Uterus (tissue), 4 donors: ENCODE measurements around the gene NPPC. TPM values are rescaled to one million over a fixed set of nuclear protein-coding genes. Genes with fewer than 3 reads are reported as not detected.

Experiments used
- DNase-seq, 2 donors: peaks; one replicate each; pipeline ENCODE4 v3.0.0-alpha.2; 2019 to 2020
- H3K27ac ChIP-seq, 2 donors: fragments of 200-600 bp; sonication (generic); 1 replicate in 1 of 2; 2 replicates in 1 of 2; pipeline ENCODE4 v1.5.1; 2016 to 2018
- H3K27me3 ChIP-seq, 2 donors: fragments of 200-600 bp; sonication (generic); one replicate each; pipeline ENCODE4 v1.5.1; 2018 to 2019; ENCODE audit warnings: control low read depth in 1 of 2
- H3K36me3 ChIP-seq, 2 donors: fragments of 200-600 bp; sonication (generic); one replicate each; pipeline ENCODE4 v1.5.1; 2019; ENCODE audit warnings: control low read depth in 1 of 2
- H3K4me1 ChIP-seq, 2 donors: fragments of 200-600 bp; sonication (generic); one replicate each; pipeline ENCODE4 v1.5.1; 2018 to 2019; ENCODE audit warnings: control low read depth in 1 of 2
- H3K4me3 ChIP-seq, 2 donors: fragments of 200-600 bp; sonication (generic); 1 replicate in 1 of 2; 2 replicates in 1 of 2; pipeline ENCODE4 v1.5.1; 2018 to 2019; ENCODE audit warnings: mild to moderate bottlenecking in 1 of 2
- H3K9me3 ChIP-seq, 2 donors: fragments of 200-600 bp; sonication (generic); one replicate each; pipeline ENCODE4 v1.5.1; 2019; ENCODE audit warnings: control low read depth in 1 of 2
- POLR2A ChIP-seq, 2 donors: fragments of 450-650 bp; IDR thresholded peaks; one replicate each; pipeline ENCODE4 v1.6.1; 2016; ENCODE audit warnings: antibody characterized with exemption in 2 of 2, mild to moderate bottlenecking in 1 of 2, moderate library complexity in 1 of 2
- intact Hi-C: fragments of 100-400 bp; cut with DNase I; formaldehyde crosslinking; loops from one replicate; pipeline ENCODE4 v1.15.1; 2023; ENCODE audit warnings: low total_unique reads
- total RNA-seq, 4 donors: library from RNA; depleted of rRNA in 3 of 4; stranded (reverse); fragments of >200 nt in 3 of 4; gene quantifications; one replicate each; pipeline versions ENCODE4 v1.1.0 to v1.2.4, GENCODE V29; 2014 to 2023
- TF ChIP-seq, protein P1 (sequence below), 4 experiments: fragments of 200-600 bp in 2 of 4; fragments of 450-650 bp in 2 of 4; sonication (generic) in 2 of 4; IDR thresholded peaks; one replicate each; pipeline ENCODE4 v1.5.1; 2016 to 2019; ENCODE audit warnings: antibody characterized with exemption in 4 of 4, mild to moderate bottlenecking in 2 of 4, moderate library complexity in 1 of 4
- donor health status: DM: yes; HTN: yes; CAD: no.

NPPC gene
- total RNA-seq, 4 donors from 2014 or later = 4.3 TPM; not detected in 3

- Histone ChIP-seq H3K27me3 (peaks cover 0 to 3% of the 10 kb centered on the region in 2 donors), H3K4me3 (no peak overlapping the region), H3K9me3 (no peaks in the 10 kb centered on the region), H3K4me1 (peaks cover 0 to 13% of the 10 kb centered on the region in 2 donors), H3K27ac (no peak overlapping the region), H3K36me3 (no peaks in the 10 kb centered on the region)
- intact Hi-C loops = loop anchor here (10.0 kb wide), 1 partner anchor 402 kb away; no protein-coding TSS in a partner anchor
- DNase-seq = no peak
- no peak for TF ChIP-seq POLR2A (IDR thresholded peaks at IDR 0.05)
- TF ChIP-seq, protein P1, sequence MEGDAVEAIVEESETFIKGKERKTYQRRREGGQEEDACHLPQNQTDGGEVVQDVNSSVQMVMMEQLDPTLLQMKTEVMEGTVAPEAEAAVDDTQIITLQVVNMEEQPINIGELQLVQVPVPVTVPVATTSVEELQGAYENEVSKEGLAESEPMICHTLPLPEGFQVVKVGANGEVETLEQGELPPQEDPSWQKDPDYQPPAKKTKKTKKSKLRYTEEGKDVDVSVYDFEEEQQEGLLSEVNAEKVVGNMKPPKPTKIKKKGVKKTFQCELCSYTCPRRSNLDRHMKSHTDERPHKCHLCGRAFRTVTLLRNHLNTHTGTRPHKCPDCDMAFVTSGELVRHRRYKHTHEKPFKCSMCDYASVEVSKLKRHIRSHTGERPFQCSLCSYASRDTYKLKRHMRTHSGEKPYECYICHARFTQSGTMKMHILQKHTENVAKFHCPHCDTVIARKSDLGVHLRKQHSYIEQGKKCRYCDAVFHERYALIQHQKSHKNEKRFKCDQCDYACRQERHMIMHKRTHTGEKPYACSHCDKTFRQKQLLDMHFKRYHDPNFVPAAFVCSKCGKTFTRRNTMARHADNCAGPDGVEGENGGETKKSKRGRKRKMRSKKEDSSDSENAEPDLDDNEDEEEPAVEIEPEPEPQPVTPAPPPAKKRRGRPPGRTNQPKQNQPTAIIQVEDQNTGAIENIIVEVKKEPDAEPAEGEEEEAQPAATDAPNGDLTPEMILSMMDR (IDR thresholded peaks at IDR 0.05) = no peak
These were observed 3.7 kb downstream of the NPPC start for GRCh38 chr2:231922311-231923009.

GRCh38 chr2:231920795-231921194 lies 5.4 kb downstream of the NPPC start:
- Histone ChIP-seq H3K36me3 (no peaks in the 10 kb centered on the region), H3K4me1 (peaks cover 0 to 3% of the 10 kb centered on the region in 2 donors), H3K4me3 (no peak overlapping the region), H3K27ac (no peak overlapping the region), H3K9me3 (no peaks in the 10 kb centered on the region), H3K27me3 (peaks cover 0 to 3% of the 10 kb centered on the region in 2 donors)
- intact Hi-C loops = loop anchor here (10.0 kb wide), 1 partner anchor 404 kb away; no protein-coding TSS in a partner anchor
- TF ChIP-seq, protein P1 (IDR thresholded peaks at IDR 0.05) = no peak
- TF ChIP-seq POLR2A (IDR thresholded peaks at IDR 0.05) = no peak
- no peak for DNase-seq

- DNase-seq = no peak
- Histone ChIP-seq H3K4me1 (no peaks in the 10 kb centered on the region), H3K36me3 (no peaks in the 10 kb centered on the region), H3K4me3 (no peak overlapping the region), H3K9me3 (no peaks in the 10 kb centered on the region), H3K27me3 (no peaks in the 10 kb centered on the region), H3K27ac (no peak overlapping the region)
- intact Hi-C loops = loop anchor here (10.0 kb wide), 1 partner anchor 404 kb away; no protein-coding TSS in a partner anchor
- no peak for TF ChIP-seq POLR2A (IDR thresholded peaks at IDR 0.05)
- TF ChIP-seq, protein P1 (IDR thresholded peaks at IDR 0.05) = no peak
These were observed 5.8 kb downstream of the NPPC start for GRCh38 chr2:231920366-231920765.

GRCh38 chr2:231919341-231920035 lies 6.7 kb downstream of the NPPC start:
- DNase-seq = no peak
- intact Hi-C loops = loop anchor here (10.0 kb wide), 1 partner anchor 405 kb away; no protein-coding TSS in a partner anchor
- no peaks in the 10 kb centered on the region for H3K27me3 ChIP-seq

More at GRCh38 chr2:231919341-231920035, 6.7 kb downstream of the NPPC start:
- no peak for TF ChIP-seq POLR2A (IDR thresholded peaks at IDR 0.05)
- TF ChIP-seq, protein P1 (IDR thresholded peaks at IDR 0.05) = no peak
- Histone ChIP-seq H3K4me3 (no peak overlapping the region), H3K9me3 (no peaks in the 10 kb centered on the region), H3K4me1 (no peaks in the 10 kb centered on the region), H3K36me3 (no peaks in the 10 kb centered on the region), H3K27ac (no peak overlapping the region)
